KOPT-K1 (cell line): ENCODE results near the gene SNORC.

ENCODE experiments used
- H3K27ac ChIP-seq: fragments of 200-600 bp; sonication (generic); 2 replicates; pipeline ENCODE4 v1.5.1; 2016; ENCODE audit warnings: antibody characterized with exemption, mild to moderate bottlenecking, low read depth, low read length; ENCODE audit not compliant: poor library complexity, severe bottlenecking
- H3K36me3 ChIP-seq: fragments of 200-600 bp; sonication (generic); 2 replicates; pipeline ENCODE4 v1.5.1; 2017; ENCODE audit warnings: antibody characterized with exemption, mild to moderate bottlenecking, low read length, moderate library complexity; ENCODE audit not compliant: insufficient read depth
- H3K9me3 ChIP-seq: fragments of 200-600 bp; sonication (generic); 2 replicates; pipeline ENCODE4 v1.5.1; 2017; ENCODE audit warnings: antibody characterized with exemption, low read length, mild to moderate bottlenecking; ENCODE audit not compliant: insufficient read depth, poor library complexity, severe bottlenecking

SNORC gene

DNA sequence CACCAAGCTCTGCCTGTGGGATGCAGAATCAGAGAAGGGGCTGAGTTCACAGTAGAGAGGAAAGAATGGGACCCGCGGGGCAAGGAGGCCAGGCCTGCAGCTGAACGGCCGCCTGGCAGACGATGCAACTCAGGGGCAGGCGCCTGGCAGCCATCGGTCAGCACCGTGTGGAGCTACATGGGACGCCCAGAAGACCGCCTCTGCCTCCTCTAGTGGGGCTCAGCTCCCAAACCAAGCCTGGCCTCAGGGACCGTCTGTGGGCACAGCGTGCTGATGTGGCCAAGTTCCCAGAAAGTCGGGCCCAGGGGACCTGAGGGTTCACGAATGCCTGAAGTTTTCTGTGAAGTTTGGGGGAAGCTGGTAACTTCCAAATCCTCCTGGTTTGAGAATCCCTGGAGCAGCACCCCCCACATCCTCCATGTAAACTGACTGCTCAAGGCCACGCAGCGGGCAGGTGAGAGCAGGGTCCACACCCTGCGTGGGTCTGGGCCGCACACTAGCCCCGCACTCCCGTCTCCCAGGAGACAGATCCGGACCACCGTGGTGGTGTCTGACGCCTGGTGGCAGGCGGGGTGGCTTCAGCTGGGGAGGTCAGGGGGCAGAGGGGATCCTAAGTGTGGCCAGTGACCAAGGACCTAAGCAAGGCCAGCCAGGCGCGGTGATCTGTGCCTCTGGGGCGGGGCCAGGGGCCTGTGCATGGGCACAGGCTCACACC is 14.6 kb downstream of the SNORC start:
- Histone ChIP-seq H3K36me3 (no peaks in the 10 kb centered on the region), H3K9me3 (no peaks in the 10 kb centered on the region), H3K27ac (no peak overlapping the region)

DNA sequence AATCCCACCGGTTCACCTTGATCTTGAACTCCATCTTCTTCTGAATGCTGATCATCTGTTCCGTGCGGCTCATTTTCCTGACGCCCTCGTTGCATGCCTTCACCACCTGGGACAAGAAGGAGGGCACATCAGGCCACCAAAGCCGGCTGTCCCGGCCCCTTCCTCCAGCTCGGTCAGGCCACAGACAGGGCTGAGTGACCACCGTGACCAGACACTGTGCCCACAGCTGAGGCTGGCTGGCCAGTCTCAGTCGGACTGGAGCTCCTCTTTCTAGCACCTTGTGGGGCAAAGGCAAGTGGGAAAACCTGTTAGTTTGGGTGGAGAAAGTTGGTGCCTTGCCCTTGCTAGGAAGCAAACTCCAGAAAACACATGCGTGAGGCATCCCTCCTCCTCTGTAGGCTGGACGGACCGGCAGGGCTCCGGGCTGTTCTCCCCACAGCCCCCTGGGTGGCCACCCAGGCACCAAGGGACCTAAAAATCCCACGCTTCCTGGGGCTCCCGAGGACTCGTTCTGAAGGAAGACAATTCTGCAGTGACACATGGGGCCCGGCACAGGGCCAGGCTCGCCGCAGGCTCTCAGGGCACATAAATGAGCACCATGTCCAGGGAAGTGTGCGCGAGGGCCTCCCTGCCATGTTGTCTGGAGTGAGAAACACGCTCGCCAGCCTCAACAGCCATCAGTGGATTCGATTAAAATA is 15.3 kb downstream of the SNORC start:
- no peak overlapping the region for H3K27ac ChIP-seq
- H3K36me3 ChIP-seq = no peaks in the 10 kb centered on the region
- H3K9me3 ChIP-seq = no peaks in the 10 kb centered on the region

DNA sequence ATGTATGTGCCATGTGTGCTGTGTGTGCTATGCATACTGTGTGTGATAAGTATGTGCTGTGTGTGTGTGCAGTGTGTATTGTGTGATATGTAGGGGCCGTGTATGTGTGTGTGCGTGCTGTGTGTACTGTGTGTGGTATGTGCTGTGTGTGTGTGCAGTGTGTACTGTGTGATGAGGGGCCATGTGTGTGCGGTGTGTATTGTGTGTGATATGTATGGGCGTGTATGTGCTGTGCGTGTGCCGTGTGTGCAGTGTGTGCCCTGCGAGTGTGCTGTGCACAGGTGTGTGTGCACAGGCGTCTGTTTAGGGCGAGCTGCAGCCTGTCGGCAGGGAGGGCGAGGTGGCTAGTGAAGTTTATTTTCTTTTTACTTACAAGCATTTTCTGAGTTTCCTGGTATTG is 16.1 kb downstream of the SNORC start:
- Histone ChIP-seq H3K9me3 (no peaks in the 10 kb centered on the region), H3K27ac (no peak overlapping the region), H3K36me3 (no peaks in the 10 kb centered on the region)

DNA sequence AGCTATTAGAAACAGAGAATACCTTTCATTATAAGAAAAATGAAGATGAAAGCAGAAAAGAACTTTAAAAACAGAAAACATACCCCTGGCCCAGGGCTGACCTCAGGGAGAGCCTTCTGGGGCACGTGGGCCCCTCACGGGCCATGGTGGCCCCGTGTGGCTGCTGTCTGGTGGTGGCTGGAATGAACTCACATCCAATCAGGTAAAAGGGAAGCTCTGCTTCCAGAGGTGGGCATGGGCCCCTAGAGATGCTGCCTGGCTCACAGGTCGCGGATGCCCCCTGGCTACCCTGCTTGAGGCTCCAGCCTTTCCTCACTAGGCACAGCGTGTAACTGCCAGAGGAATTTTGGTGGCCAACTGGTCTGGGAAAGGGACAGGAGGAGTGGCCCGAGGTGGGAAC is 16.6 kb downstream of the SNORC start:
- Histone ChIP-seq H3K27ac (no peak overlapping the region), H3K36me3 (no peaks in the 10 kb centered on the region), H3K9me3 (no peaks in the 10 kb centered on the region)

DNA sequence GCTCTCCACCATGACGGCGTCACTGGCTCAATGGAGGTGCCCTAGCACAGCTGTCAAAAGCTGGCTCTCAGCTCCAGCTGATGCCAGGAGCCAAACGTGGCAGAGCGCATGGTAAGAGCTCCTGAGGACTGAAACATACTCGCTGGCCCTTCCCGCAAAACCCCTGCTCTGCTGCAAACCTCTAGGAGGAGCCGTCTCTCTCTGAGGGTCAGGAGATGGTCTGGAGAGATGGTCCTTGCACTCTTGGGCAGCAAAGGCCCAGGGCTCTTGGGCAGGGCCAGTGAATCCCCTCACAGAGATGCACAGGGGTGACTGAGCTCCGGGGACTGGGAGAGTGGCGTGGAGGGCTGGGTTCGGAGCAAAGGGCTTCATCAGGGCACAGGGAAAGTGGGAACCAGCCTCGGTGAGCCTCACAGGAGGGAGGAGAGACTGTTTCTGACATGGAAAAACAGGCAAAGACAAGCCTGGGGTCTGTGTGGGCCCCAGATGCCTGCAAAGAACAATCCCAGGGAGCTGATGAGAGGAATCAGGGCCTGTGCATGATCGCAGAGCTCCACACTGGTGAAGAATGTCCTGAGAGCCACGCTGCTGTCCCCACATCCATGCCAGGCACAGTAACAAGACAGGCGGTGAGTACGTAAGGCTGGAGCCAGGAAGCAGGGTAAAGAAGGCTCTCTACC is 17.2 kb downstream of the SNORC start:
- Histone ChIP-seq H3K36me3 (no peaks in the 10 kb centered on the region), H3K27ac (no peak overlapping the region), H3K9me3 (no peaks in the 10 kb centered on the region)

DNA sequence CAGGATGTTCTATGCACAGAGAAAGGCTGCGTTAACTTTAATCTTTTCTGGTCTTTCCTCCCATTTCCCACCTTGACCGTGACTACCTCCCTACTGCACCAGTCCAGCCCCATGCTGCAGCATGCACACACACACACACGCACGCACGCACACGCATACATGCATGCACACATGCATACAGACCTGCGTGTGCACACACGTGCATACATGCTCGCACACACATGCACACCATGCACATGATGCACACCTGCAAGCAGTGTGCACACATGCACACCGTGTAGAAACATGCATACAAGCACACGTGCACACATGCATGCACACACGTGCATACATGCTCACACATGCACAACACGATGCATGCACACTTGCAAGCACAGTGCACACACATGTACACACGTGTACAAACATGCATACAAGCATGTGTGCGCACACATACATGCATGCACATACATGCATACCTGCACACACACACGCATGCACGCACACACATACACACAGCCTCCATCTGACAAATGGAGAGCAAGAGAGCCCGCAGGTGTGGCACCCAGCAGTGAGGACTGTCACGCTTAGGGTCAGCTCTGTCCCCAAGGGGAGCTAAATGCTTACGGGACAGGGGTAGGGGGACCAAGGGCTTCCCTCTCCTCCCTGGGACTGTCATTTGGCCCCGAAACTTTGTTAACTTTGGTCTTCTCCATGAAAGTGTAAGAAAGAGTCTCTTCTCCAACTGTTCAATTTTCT is 18.2 kb downstream of the SNORC start:
- Histone ChIP-seq H3K36me3 (no peaks in the 10 kb centered on the region), H3K27ac (no peak overlapping the region), H3K9me3 (no peaks in the 10 kb centered on the region)

DNA sequence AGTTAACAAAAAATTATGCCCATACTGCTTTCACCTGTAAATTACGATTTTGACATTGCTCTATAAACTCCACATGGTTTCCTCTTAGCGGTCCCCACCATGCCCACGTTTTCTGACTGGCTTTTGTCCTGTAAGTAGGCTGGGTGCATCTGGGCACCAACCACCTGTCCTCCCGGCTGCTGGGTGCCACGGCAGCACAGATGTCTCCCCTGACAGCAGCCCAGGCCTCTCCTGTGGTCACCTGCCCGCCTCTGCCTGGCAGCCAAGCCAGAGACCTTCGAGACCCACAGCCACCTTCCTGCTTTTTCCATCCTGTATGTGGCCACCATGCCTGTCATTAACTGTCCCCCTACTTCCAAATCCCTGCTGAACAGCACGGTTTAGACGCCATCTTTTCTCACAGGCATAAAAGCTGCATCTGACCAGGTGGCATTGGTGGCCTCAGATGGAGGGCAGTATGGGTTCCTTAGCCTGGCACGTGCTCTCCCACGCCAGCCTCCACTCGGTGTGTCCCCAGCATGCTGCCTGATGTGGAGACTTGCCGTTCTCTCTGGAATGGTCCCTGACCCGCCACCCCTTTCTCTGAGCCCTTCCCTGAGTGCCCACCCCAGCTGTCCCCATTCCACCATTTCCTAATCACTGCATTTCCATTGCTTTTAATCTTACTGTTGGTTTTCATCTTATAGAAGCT is 18.9 kb downstream of the SNORC start:
- H3K36me3 ChIP-seq = no peaks in the 10 kb centered on the region
- no peaks in the 10 kb centered on the region for H3K9me3 ChIP-seq
- H3K27ac ChIP-seq = no peak overlapping the region

DNA sequence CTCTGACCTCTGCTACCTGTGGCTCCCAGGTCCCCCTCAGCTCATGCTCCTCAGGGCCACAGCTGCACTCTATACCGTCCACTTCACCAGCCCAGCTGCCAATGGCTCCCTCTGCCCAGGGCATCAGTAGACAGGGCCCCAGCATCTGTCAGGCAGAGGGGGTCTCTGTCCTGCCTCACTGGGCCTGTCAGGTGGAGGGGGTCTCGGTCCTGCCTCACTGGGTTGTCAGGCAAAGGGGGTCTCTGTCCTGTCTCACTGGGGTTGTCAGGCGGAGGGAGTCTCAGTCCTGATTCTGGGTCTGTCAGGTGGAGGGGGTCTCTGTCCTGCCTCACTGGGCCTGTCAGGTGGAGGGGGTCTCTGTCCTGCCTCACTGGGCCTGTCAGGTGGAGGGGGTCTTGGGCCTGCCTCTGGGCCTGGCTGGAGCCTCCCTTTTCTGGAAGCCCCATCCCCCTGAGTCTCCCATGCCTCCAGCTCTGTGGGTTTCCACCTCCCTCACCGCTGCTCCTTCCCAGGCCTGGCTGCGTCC is 19.9 kb downstream of the SNORC start:
- H3K36me3 ChIP-seq = no peaks in the 10 kb centered on the region
- H3K27ac ChIP-seq = no peak overlapping the region

DNA sequence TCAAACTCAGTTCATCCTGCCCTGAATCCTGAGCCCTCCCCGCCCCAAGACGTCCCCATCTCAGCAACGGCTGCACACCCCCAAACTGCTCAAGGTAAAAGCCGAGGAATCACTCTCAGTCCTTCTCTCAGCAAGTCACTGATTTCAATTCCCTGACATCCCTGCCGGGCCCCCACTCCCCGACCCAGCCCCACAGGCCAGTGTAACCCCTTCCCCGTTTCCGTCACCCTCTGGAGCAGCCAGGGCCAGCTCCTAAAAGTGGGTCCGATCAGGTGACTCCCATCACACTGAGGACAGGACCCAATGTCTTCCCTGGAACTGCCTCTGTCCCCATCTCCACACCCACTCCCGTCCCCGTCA is 20.5 kb downstream of the SNORC start:
- Histone ChIP-seq H3K27ac (no peak overlapping the region), H3K9me3 (no peaks in the 10 kb centered on the region), H3K36me3 (no peaks in the 10 kb centered on the region)

More for the DNA sequence above, 19.9 kb downstream of the SNORC start:
- no peaks in the 10 kb centered on the region for H3K9me3 ChIP-seq

DNA sequence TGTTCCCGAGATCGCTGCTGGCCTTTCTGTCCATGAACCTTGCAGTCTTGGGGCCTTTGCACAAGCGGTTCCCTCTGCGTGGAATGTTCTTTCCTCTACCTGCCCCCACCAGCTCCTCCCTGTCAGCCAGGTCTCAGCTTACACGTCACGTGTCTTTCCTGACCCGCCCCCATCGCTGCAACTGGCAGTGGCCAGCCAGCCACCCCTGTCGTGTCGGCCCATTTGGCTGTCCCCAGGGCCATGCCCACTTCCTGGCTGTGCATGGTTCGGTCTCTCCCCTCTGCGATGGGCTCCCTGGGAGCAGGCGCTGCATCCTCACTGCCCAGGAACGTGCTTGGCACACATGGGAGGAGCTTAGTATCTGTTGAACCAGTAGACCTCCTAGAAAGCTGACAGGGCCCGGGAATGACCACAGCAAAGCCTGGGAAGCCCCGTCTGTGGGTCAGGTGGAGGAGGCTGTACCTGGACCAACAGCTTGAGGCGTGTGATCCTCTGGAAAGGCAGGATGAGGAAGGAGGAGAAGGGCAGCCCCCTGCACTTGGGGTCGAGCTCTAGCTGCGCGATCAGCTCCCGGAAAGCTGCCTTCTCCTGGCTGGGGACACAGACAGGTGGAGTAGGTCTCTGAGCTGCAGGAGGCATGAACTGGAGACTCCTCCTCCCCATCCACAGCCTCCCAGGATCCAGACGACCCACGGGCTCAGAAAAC is 21.0 kb downstream of the SNORC start:
- H3K9me3 ChIP-seq = no peaks in the 10 kb centered on the region
- no peaks in the 10 kb centered on the region for H3K36me3 ChIP-seq
- H3K27ac ChIP-seq = no peak overlapping the region

DNA sequence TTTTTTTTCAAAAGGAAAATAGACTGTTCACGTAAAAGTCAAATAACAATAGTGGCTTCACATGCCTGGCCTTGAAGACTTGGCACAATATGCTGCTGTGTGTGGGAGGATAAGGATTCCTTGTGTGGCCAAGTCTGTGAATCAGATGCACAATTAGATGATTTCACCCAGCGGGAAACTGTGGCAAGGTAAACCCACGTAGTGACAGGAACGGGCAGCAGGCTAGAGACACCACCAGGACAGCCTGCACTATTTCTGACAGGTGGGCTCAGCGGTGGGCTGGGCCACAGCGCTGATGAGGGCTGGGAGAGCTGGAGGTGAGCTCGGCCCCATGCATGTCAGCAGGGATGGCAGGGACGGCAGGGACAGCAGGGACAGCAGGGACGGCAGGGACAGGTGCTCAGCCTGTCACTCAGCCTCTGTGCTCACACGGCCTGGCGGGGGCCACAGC is 21.6 kb downstream of the SNORC start:
- no peaks in the 10 kb centered on the region for H3K9me3 ChIP-seq
- H3K27ac ChIP-seq = no peak overlapping the region
- H3K36me3 ChIP-seq = no peaks in the 10 kb centered on the region

DNA sequence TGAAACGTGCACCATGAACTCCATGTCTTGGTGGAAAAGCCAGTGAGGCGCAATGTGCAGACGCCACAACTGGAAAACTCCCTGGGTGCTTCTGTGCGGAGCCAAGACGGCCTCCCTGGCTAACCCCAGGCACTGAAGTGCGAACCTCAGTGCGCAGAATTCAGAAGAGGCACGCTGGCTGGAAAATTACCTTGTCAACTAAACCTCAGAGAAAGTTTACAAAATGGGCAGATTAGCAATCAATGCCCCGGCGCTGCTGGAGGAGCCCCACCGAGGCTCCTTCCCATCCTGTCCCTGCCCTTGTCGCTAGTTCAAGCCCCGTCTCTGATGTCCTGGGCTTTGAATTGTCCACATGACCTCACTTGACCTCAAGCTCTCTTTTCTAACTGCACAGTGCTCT is 22.2 kb downstream of the SNORC start:
- Histone ChIP-seq H3K27ac (no peak overlapping the region), H3K36me3 (no peaks in the 10 kb centered on the region)

DNA sequence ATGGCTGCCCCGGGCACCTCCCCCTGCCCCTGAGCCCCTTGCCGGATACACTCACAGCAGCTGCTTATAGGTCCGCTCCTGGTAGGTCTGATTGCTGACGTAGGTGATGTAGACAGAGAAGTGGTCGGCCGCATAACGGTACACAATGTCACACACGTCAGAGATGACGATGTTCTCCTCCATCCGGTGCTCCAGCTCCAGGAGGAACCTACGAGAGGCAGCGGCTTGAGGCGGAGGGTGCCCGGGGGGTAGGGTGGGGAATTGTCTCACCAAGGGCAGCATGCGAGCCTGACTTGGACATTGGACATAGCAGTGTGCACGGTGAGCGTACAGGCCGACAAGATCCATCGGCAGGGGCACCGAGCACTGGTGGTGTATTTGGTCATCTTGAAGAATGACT is 22.8 kb downstream of the SNORC start:
- Histone ChIP-seq H3K9me3 (no peaks in the 10 kb centered on the region), H3K36me3 (no peaks in the 10 kb centered on the region), H3K27ac (no peak overlapping the region)

More for the DNA sequence above, 22.2 kb downstream of the SNORC start:
- H3K9me3 ChIP-seq = no peaks in the 10 kb centered on the region

DNA sequence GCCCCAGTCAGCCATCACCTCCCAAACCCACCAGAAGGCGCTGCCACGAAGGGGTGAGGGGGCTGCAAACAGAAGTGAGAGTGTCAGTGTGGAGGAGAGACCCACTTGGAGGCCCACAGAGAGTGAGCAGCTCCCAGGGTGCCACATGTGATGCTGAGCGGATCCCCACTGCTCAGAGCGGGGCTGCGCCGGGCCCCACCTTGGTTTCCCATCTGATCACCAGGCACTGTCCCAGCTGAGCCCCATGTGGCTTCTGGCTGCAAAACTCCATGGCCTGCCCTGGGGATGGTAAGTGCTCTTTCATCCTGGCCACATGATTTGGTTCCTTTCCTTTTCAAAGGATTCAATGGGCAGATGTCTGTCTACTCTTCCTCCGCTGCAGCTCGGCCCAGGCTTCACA is 23.8 kb downstream of the SNORC start:
- Histone ChIP-seq H3K9me3 (no peaks in the 10 kb centered on the region), H3K27ac (no peak overlapping the region)

More for the DNA sequence above, 23.8 kb downstream of the SNORC start:
- H3K36me3 ChIP-seq = no peaks in the 10 kb centered on the region
